CD4-positive, alpha-beta memory T cell (primary cell): ENCODE data around the gene HOATZ. TPM values are rescaled to one million over a fixed set of nuclear protein-coding genes. Genes with fewer than 3 reads are reported as not detected.

Experiments used
- CTCF ChIA-PET: fragments of 350-600 bp; sonication (Branson Sonifier 250); formaldehyde crosslinking; loops from one replicate; lab custom pipeline; 2021; ENCODE audit warnings: inconsistent platforms; ENCODE audit not compliant: partially characterized antibody; lab: Charles Lee
- POLR2A ChIA-PET: fragments of 350-600 bp; sonication (Branson Sonifier 250); formaldehyde crosslinking; loops from one replicate; lab custom pipeline; 2021; ENCODE audit not compliant: partially characterized antibody; lab: Charles Lee
- DNase-seq, 5 donors: peaks; one replicate each; pipeline versions ENCODE4 v3.0.0 to v3.0.0-alpha.2; 2020 to 2022; ENCODE audit warnings: mixed read lengths in 1 of 5
- H3K27ac ChIP-seq: one replicate; pipeline ENCODE4 v1.7.0; 2013; ENCODE audit warnings: low read depth, low read length
- H3K27me3 ChIP-seq: 2 replicates; pipeline ENCODE4 v1.7.0; 2013; ENCODE audit warnings: mild to moderate bottlenecking, low read length, moderate library complexity; ENCODE audit not compliant: insufficient read depth
- H3K36me3 ChIP-seq: 2 replicates; pipeline ENCODE4 v1.7.0; 2013; ENCODE audit warnings: mild to moderate bottlenecking, low read length, moderate library complexity; ENCODE audit not compliant: insufficient read depth
- H3K4me1 ChIP-seq: 2 replicates; pipeline ENCODE4 v1.7.0; 2013; ENCODE audit warnings: mild to moderate bottlenecking, low read length, moderate library complexity; ENCODE audit not compliant: insufficient read depth
- H3K4me3 ChIP-seq, 2 donors: one replicate each; pipeline ENCODE4 v1.7.0; 2013; ENCODE audit warnings: low read length in 2 of 2, mild to moderate bottlenecking in 1 of 2
- H3K9me3 ChIP-seq, 2 donors: one replicate each; pipeline ENCODE4 v1.7.0; 2013; ENCODE audit warnings: low read length in 2 of 2, control low read depth in 1 of 2; ENCODE audit not compliant: control insufficient read depth in 1 of 2
- H3K27ac Mint-ChIP-seq, 7 donors: one replicate each; pipeline ENCODE4 v1.8.0; 2020 to 2021; ENCODE audit warnings: mixed read lengths in 7 of 7, mild to moderate bottlenecking in 6 of 7, inconsistent platforms in 3 of 7, moderate library complexity in 3 of 7
- H3K27me3 Mint-ChIP-seq, 2 donors: one replicate each; pipeline ENCODE4 v1.8.0; 2020 to 2021; ENCODE audit warnings: mixed read lengths in 2 of 2
- H3K36me3 Mint-ChIP-seq, 2 donors: one replicate each; pipeline ENCODE4 v1.8.0; 2020 to 2021; ENCODE audit warnings: mixed read lengths in 2 of 2, inconsistent platforms in 1 of 2, mild to moderate bottlenecking in 1 of 2
- H3K4me1 Mint-ChIP-seq, 4 donors: one replicate each; pipeline ENCODE4 v1.8.0; 2020 to 2021; ENCODE audit warnings: mixed read lengths in 4 of 4, mild to moderate bottlenecking in 1 of 4
- H3K4me3 Mint-ChIP-seq, 8 donors: one replicate each; pipeline ENCODE4 v1.8.0; 2020 to 2021; ENCODE audit warnings: mixed read lengths in 8 of 8, mild to moderate bottlenecking in 7 of 8, moderate library complexity in 6 of 8, inconsistent platforms in 3 of 8
- H3K9me3 Mint-ChIP-seq, 8 donors: one replicate each; pipeline ENCODE4 v1.8.0; 2020 to 2021; ENCODE audit warnings: mixed read lengths in 8 of 8, mild to moderate bottlenecking in 5 of 8, inconsistent platforms in 3 of 8, moderate library complexity in 1 of 8
- intact Hi-C: fragments of 100-400 bp; cut with micrococcal nuclease; formaldehyde crosslinking; loops from one replicate; pipeline ENCODE4 v1.15.1; 2023
- polyA plus RNA-seq, 2 donors: library from polyadenylated mRNA; unstranded; fragments of 300-500 nt; fragmentation: Illumina TruSeq; gene quantifications; one replicate each; pipeline ENCODE4 v1.2.3, GENCODE V29; 2021
- total RNA-seq, 2 experiments: library from RNA; stranded (reverse); gene quantifications; one replicate each; pipeline ENCODE4 v1.2.3, GENCODE V29; 2021

HOATZ gene
- total and polyA plus RNA-seq, 4 experiments from 2014 or later: not detected

- no peak overlapping the region for H3K27ac Mint-ChIP-seq
- no peaks in the 10 kb centered on the region for H3K9me3 ChIP-seq
- CTCF ChIA-PET: interaction anchor here (2.0 kb wide), 1 partner anchor 50 kb away, joined by 4 read pairs; no protein-coding TSS in a partner anchor
- no peaks in the 10 kb centered on the region for H3K36me3 ChIP-seq
- H3K4me3 Mint-ChIP-seq: no peak overlapping the region
- no peaks in the 10 kb centered on the region for H3K4me1 Mint-ChIP-seq
- H3K36me3 Mint-ChIP-seq: peaks cover 0 to 3% of the 10 kb centered on the region in 2 donors
- H3K27me3 ChIP-seq: no peaks in the 10 kb centered on the region
- no peak for DNase-seq
- H3K4me3 ChIP-seq: no peak overlapping the region
- intact Hi-C loops: no loop called here
- POLR2A ChIA-PET: no interaction called here
- H3K27ac ChIP-seq: no peak overlapping the region
- H3K9me3 Mint-ChIP-seq: peaks cover 0 to 17% (median 6%) of the 10 kb centered on the region in 8 donors
- peaks cover 6 to 22% of the 10 kb centered on the region in 2 donors for H3K27me3 Mint-ChIP-seq
- H3K4me1 ChIP-seq: no peaks in the 10 kb centered on the region
Measured at GRCh38 chr11:111476956-111477355, 37.6 kb upstream of the HOATZ start.

- Mint-ChIP-seq H3K27ac (no peak overlapping the region), H3K4me3 (no peak overlapping the region), H3K27me3 (peaks cover 9 to 22% of the 10 kb centered on the region in 2 donors), H3K9me3 (peaks cover 0 to 26% (median 14%) of the 10 kb centered on the region in 8 donors), H3K36me3 (peaks cover 0 to 3% of the 10 kb centered on the region in 2 donors), H3K4me1 (no peaks in the 10 kb centered on the region)
- CTCF ChIA-PET: no interaction called here
- no peak for DNase-seq
- intact Hi-C loops: no loop called here
- POLR2A ChIA-PET: no interaction called here
- no peak overlapping the region for H3K4me3 ChIP-seq
- H3K27ac ChIP-seq: no peak overlapping the region
- no peaks in the 10 kb centered on the region for H3K4me1 ChIP-seq
- no peaks in the 10 kb centered on the region for H3K27me3 ChIP-seq
- H3K9me3 ChIP-seq: no peaks in the 10 kb centered on the region
- H3K36me3 ChIP-seq: no peaks in the 10 kb centered on the region
Measured at GRCh38 chr11:111477898-111478297, 36.7 kb upstream of the HOATZ start.

GRCh38 chr11:111479666-111480065 is 34.9 kb upstream of the HOATZ start:
- no peak overlapping the region for H3K4me3 ChIP-seq
- Mint-ChIP-seq H3K9me3 (peaks cover 0 to 44% (median 32%) of the 10 kb centered on the region in 8 donors), H3K4me1 (no peaks in the 10 kb centered on the region), H3K36me3 (peaks cover 0 to 3% of the 10 kb centered on the region in 2 donors), H3K4me3 (no peak overlapping the region), H3K27ac (no peak overlapping the region), H3K27me3 (peaks cover 9 to 26% of the 10 kb centered on the region in 2 donors)
- ChIA-PET CTCF (interaction anchor here (1.2 to 2.2 kb wide), 2 partner anchors 63 to 196 kb away, joined by 4 to 6 read pairs; no protein-coding TSS in a partner anchor), POLR2A (no interaction called here)
- no peaks in the 10 kb centered on the region for H3K27me3 ChIP-seq
- intact Hi-C loops: no loop called here
- H3K27ac ChIP-seq: no peak overlapping the region
- H3K36me3 ChIP-seq: no peaks in the 10 kb centered on the region
- DNase-seq: no peak
- H3K9me3 ChIP-seq: no peaks in the 10 kb centered on the region
- H3K4me1 ChIP-seq: no peaks in the 10 kb centered on the region

- POLR2A ChIA-PET: no interaction called here
- peaks cover 0 to 67% (median 39%) of the 10 kb centered on the region in 8 donors for H3K9me3 Mint-ChIP-seq
- no peak for DNase-seq
- Histone ChIP-seq H3K36me3 (no peaks in the 10 kb centered on the region), H3K4me3 (no peak overlapping the region), H3K27ac (no peak overlapping the region), H3K27me3 (no peaks in the 10 kb centered on the region), H3K9me3 (no peaks in the 10 kb centered on the region), H3K4me1 (no peaks in the 10 kb centered on the region)
- no peaks in the 10 kb centered on the region for H3K4me1 Mint-ChIP-seq
- no peak overlapping the region for H3K4me3 Mint-ChIP-seq
- peaks cover 0 to 4% of the 10 kb centered on the region in 2 donors for H3K36me3 Mint-ChIP-seq
- H3K27ac Mint-ChIP-seq: no peak overlapping the region
- H3K27me3 Mint-ChIP-seq: peaks cover 11 to 24% of the 10 kb centered on the region in 2 donors
- intact Hi-C loops: no loop called here
- CTCF ChIA-PET: no interaction called here
Measured at GRCh38 chr11:111483431-111483830, 31.1 kb upstream of the HOATZ start.

- Histone ChIP-seq H3K36me3 (no peaks in the 10 kb centered on the region), H3K27ac (no peak overlapping the region), H3K27me3 (no peaks in the 10 kb centered on the region), H3K9me3 (no peaks in the 10 kb centered on the region), H3K4me1 (no peaks in the 10 kb centered on the region), H3K4me3 (no peak overlapping the region)
- H3K4me1 Mint-ChIP-seq: no peaks in the 10 kb centered on the region
- DNase-seq: no peak
- intact Hi-C loops: no loop called here
- H3K27me3 Mint-ChIP-seq: peaks cover 7 to 18% of the 10 kb centered on the region in 2 donors
- POLR2A ChIA-PET: no interaction called here
- CTCF ChIA-PET: no interaction called here
- H3K27ac Mint-ChIP-seq: no peak overlapping the region
- no peaks in the 10 kb centered on the region for H3K36me3 Mint-ChIP-seq
- no peak overlapping the region for H3K4me3 Mint-ChIP-seq
- peaks cover 0 to 21% (median 5%) of the 10 kb centered on the region in 8 donors for H3K9me3 Mint-ChIP-seq
Measured at GRCh38 chr11:111490496-111490895, 24.1 kb upstream of the HOATZ start.

- H3K27me3 Mint-ChIP-seq: peaks cover 12 to 13% of the 10 kb centered on the region in 2 donors
- no peak for DNase-seq
- Histone ChIP-seq H3K4me1 (no peaks in the 10 kb centered on the region), H3K4me3 (no peak overlapping the region), H3K27me3 (no peaks in the 10 kb centered on the region), H3K9me3 (no peaks in the 10 kb centered on the region), H3K27ac (no peak overlapping the region), H3K36me3 (no peaks in the 10 kb centered on the region)
- peaks cover 0 to 4% (median 0%) of the 10 kb centered on the region in 8 donors for H3K9me3 Mint-ChIP-seq
- CTCF ChIA-PET: no interaction called here
- no peaks in the 10 kb centered on the region for H3K4me1 Mint-ChIP-seq
- no peak overlapping the region for H3K4me3 Mint-ChIP-seq
- POLR2A ChIA-PET: no interaction called here
- H3K36me3 Mint-ChIP-seq: no peaks in the 10 kb centered on the region
- no peak overlapping the region for H3K27ac Mint-ChIP-seq
- intact Hi-C loops: no loop called here
Measured at GRCh38 chr11:111494040-111494439, 20.5 kb upstream of the HOATZ start.

- CTCF ChIA-PET: no interaction called here
- intact Hi-C loops: no loop called here
Measured at GRCh38 chr11:111499483-111499882, 15.1 kb upstream of the HOATZ start.

More at GRCh38 chr11:111499483-111499882, 15.1 kb upstream of the HOATZ start:
- Mint-ChIP-seq H3K4me1 (no peaks in the 10 kb centered on the region), H3K4me3 (no peak overlapping the region), H3K9me3 (no peaks in the 10 kb centered on the region), H3K27ac (no peak overlapping the region), H3K27me3 (peaks cover 15 to 19% of the 10 kb centered on the region in 2 donors), H3K36me3 (no peaks in the 10 kb centered on the region)
- DNase-seq: no peak
- Histone ChIP-seq H3K4me3 (no peak overlapping the region), H3K27ac (no peak overlapping the region), H3K4me1 (no peaks in the 10 kb centered on the region), H3K36me3 (no peaks in the 10 kb centered on the region), H3K9me3 (no peaks in the 10 kb centered on the region), H3K27me3 (no peaks in the 10 kb centered on the region)
- POLR2A ChIA-PET: no interaction called here
